ENCODE measurements around the gene CAMK4. TPM values are rescaled to one million over a fixed set of nuclear protein-coding genes. Genes with fewer than 3 reads are reported as not detected.
A peak's percentile ranks its signal among the peaks of the same experiment; 100 is the strongest.

Gene CAMK4
- total RNA-seq, 1 experiment from 2014 or later, result 6.3 TPM

- peaks cover 8% of the 10 kb centered on the region in 2 experiments; a peak in 4 of 5 replicates for H3K9me3 Mint-ChIP-seq
- no peaks in the 10 kb centered on the region for H3K79me1 ChIP-seq (ENCODE audit: insufficient read depth, low read depth, low read length, poor library complexity, severe bottlenecking)
- no peaks in the 10 kb centered on the region for H4K20me1 ChIP-seq (ENCODE audit: control insufficient read depth, insufficient read depth, insufficient read length)
- no peaks in the 10 kb centered on the region for H3K9me3 ChIP-seq (ENCODE audit: control insufficient read depth, low read depth, low read length)
- no peaks in the 10 kb centered on the region for H3K23me2 ChIP-seq (ENCODE audit: insufficient read length, low read depth, low read length, poor library complexity, severe bottlenecking)
- no peak overlapping the region for H2AK5ac ChIP-seq (ENCODE audit: insufficient read length, low read length)
- no peak overlapping the region for H3K23ac ChIP-seq (ENCODE audit: insufficient read length, low read depth, low read length)
- no peak overlapping the region for H2BK15ac ChIP-seq (ENCODE audit: low read depth, low read length)
- no peak for TF ChIP-seq CTCF (conservative IDR thresholded peaks at IDR 0.05)
- no peak overlapping the region for H3K56ac ChIP-seq (ENCODE audit: insufficient read length, low read depth, low read length)
- no peak overlapping the region for H2AFZ ChIP-seq (ENCODE audit: low read length)
- H3K4me3 Mint-ChIP-seq, result no peak overlapping the region
- H3K4me2 ChIP-seq (ENCODE audit: insufficient read depth, insufficient read length, low read length), result no peak overlapping the region
- no peaks in the 10 kb centered on the region for H3K4me1 Mint-ChIP-seq
- no peak overlapping the region for H3K4ac ChIP-seq (ENCODE audit: low read depth, low read length)
- no peak overlapping the region for H4K8ac ChIP-seq (replicated peaks; ENCODE audit: insufficient read length, low read depth, low read length)
- no peak overlapping the region for H2BK20ac ChIP-seq (ENCODE audit: low read depth, low read length, poor library complexity, severe bottlenecking)
- no peak overlapping the region for H2BK5ac ChIP-seq (ENCODE audit: insufficient read length, low read length)
- H3K9ac ChIP-seq (ENCODE audit: extremely low read depth, insufficient read length, low read length), result no peak overlapping the region
- no peak overlapping the region for H3K14ac ChIP-seq (ENCODE audit: insufficient read depth, low read length)
- H4K5ac ChIP-seq (ENCODE audit: insufficient read length, low read depth, low read length), result no peak overlapping the region
- no peak overlapping the region for H3K27ac ChIP-seq (ENCODE audit: insufficient read length, low read depth, low read length)
- H3K79me2 ChIP-seq (ENCODE audit: insufficient read depth, low read length), result no peaks in the 10 kb centered on the region; the same call in 1 of the 2 replicates
- WGBS (ENCODE audit: extremely low coverage, insufficient read length, low lambda C conversion rate), result no CpG with 5 or more reads among the region's 3 CpGs
- peak overlapping the region; percentile 57 for H3K18ac ChIP-seq (ENCODE audit: insufficient read length, low read depth, low read length)
- H3T11ph ChIP-seq (ENCODE audit: low read length), result no peak overlapping the region
- H4K91ac ChIP-seq (ENCODE audit: insufficient read length, low read depth, low read length), result no peak overlapping the region
- no peaks in the 10 kb centered on the region for H3K4me1 ChIP-seq (ENCODE audit: insufficient read depth, low read length)
- no peak overlapping the region for H2BK120ac ChIP-seq (ENCODE audit: low read depth, low read length, poor library complexity, severe bottlenecking)
- no peak overlapping the region for H3K27ac Mint-ChIP-seq
- no peak overlapping the region for H2BK12ac ChIP-seq (ENCODE audit: insufficient read length, low read depth, low read length)
- no peaks in the 10 kb centered on the region for H3K27me3 ChIP-seq (ENCODE audit: insufficient read depth, low read length)
- peaks cover 0 to 5% (median 0%) of the 10 kb centered on the region in 3 experiments; a peak in 2 of 7 replicates for H3K36me3 Mint-ChIP-seq (ENCODE audit: insufficient read depth in 1 of 3, low read depth in 3 of 3)
- H3K27me3 Mint-ChIP-seq (ENCODE audit: low read depth), result peaks cover 4% of the 10 kb centered on the region; the same call in 1 of the 2 replicates
- DNase-seq, result no peak
Observed at GRCh38 chr5:111254613-111255012, 30.4 kb downstream of the CAMK4 start.
